ENCODE data around the gene RPTOR.
"Not testable (repeated sequence)": the region's sequence is repeated elsewhere in the genome, so short reads cannot be mapped to it uniquely, and the experiment has no call there.

RPTOR gene

DNA sequence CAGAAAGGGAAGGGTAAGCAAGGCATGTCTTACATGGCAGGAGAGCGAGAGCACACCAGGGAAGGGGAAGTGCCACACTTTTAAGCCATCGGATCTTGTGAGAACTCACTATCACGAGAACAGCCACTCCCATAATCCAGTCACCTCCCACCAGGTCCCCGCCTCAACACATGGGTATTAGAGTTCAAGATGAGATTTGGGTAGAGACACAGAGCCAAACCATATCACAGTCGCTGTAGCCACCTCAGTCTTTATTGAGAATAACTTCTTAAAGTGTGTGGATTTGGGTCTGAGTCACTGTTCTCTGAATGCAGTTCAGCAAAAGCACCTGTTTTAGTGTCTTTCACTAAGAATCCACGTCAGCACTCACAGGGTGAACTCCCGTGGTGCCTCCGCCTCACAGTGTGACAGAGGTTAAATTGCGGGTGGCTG lies 251.8 kb downstream of the RPTOR start:
- DNase-seq (ENCODE audit: low spot score), result no peak
- in situ Hi-C loops (cut with MboI; ENCODE audit: low pct_unique_long_range_greater_than_20kb, low sequenced_read_pairs, unreplicated experiment), result no loop called here
- TF ChIP-seq, protein P1, sequence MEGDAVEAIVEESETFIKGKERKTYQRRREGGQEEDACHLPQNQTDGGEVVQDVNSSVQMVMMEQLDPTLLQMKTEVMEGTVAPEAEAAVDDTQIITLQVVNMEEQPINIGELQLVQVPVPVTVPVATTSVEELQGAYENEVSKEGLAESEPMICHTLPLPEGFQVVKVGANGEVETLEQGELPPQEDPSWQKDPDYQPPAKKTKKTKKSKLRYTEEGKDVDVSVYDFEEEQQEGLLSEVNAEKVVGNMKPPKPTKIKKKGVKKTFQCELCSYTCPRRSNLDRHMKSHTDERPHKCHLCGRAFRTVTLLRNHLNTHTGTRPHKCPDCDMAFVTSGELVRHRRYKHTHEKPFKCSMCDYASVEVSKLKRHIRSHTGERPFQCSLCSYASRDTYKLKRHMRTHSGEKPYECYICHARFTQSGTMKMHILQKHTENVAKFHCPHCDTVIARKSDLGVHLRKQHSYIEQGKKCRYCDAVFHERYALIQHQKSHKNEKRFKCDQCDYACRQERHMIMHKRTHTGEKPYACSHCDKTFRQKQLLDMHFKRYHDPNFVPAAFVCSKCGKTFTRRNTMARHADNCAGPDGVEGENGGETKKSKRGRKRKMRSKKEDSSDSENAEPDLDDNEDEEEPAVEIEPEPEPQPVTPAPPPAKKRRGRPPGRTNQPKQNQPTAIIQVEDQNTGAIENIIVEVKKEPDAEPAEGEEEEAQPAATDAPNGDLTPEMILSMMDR (IDR thresholded peaks at IDR 0.05; ENCODE audit: extremely low read depth, insufficient read depth, missing control alignments), result no peak

DNA sequence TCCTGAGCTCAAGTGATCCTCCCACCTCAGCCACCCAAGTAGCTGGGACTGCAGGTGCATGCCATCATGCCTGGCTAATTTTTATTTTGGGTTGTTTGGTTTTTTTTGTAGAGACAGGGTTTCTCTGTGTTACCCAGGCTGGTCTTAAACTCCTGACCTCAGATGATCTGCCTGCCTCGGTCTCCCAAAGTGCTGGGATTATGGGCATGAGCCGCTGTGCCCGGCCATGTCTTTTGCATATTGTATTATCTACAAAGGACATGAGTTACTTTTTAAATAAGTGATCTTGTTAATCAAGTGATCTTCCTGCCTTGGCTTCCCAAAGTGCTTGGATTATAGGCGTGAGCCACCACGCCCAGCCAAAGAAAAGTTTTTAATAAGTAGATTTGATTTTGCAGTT lies 252.6 kb downstream of the RPTOR start:
- DNase-seq (ENCODE audit: low spot score); in situ Hi-C loops (cut with MboI; ENCODE audit: low pct_unique_long_range_greater_than_20kb, low sequenced_read_pairs, unreplicated experiment): not testable (repeated sequence)

DNA sequence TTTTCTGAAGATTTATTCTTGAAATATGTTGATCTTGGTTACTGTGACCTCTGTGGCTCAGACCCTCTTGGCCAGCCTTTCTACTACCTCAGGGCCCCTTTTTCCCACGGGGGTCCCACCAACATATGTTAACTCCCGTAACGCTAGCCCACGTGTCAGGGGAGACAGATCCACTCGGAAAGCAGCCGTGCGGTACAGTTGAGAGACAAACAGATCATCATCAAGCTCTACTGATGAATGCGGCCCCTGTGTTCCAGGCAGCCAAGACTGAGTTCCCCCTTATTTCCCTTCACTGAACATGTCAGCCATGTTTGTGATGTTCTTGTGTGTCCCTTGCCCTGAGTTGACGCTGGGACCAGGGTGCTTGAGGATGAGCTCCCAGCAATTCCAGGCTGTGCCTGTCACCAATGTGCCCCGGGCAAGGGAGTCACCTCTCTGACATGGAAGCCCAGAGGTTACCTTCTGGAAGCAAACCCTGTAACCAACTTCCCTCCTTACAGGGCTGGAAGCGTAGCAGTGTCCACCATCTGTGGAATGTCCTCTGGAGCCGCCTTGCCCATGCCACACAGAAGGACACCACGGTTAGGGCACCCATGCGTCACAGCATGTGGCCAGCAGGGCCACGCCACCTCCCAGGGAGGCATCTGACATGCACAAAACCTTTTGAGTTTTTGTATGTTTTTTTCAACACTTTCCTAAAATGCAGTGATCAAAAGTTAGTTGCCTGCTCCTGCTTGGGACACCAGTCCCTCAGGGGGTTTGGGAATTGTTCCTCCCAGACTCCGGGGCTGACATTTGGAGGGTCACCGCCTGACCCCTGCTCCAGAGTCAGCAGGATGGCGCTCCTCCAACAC lies 253.3 kb downstream of the RPTOR start:
- DNase-seq (ENCODE audit: low spot score), result no peak
- TF ChIP-seq, protein P1 (IDR thresholded peaks at IDR 0.05; ENCODE audit: extremely low read depth, insufficient read depth, missing control alignments), result no peak
- in situ Hi-C loops (cut with MboI; ENCODE audit: low pct_unique_long_range_greater_than_20kb, low sequenced_read_pairs, unreplicated experiment), result no loop called here

DNA sequence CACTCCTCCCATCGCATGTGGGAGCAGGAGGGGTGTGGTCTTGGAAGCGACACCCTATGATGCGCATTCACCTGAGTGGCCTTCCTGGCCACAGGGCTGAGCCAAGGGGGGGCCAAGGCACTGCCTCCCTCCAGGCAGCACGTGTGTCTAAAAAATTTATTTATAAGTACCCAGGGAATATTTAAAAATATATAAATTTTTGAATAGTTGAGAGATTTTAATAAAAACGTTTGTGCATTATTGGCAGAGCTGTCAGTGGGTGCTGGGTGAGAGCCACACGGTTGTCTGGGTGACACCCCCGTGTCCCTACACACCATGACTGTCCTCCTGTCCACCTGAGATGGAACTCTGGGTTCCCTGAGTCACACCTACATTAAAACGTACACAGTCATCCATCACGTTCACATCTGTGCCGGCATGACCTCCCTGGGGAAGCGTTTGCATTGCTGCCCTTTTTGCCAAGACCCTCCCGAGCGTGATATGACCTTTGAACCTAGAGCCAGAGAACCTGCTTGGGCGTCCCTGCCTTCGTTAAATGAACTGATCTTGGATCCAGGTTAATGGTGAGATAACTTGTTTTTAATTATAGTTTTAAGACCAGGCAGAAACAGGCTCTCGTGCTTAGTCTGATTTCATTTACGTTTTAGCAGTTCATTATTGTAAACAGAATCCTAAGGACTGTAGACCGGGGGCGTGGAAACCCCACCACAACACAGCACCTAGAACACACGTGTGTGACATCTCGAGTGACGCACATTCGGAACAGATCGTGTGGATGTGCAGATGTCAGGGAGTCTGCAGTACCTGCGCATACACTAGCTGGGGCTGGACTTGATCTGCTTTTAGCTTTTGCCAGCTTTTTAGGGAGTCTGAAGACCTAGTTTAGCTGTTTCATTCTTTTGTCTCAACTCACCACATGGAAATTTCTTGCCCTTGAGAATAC lies 254.2 kb downstream of the RPTOR start:
- TF ChIP-seq, protein P1 (IDR thresholded peaks at IDR 0.05; ENCODE audit: extremely low read depth, insufficient read depth, missing control alignments), result no peak
- in situ Hi-C loops (cut with MboI; ENCODE audit: low pct_unique_long_range_greater_than_20kb, low sequenced_read_pairs, unreplicated experiment), result no loop called here
- DNase-seq (ENCODE audit: low spot score), result no peak

DNA sequence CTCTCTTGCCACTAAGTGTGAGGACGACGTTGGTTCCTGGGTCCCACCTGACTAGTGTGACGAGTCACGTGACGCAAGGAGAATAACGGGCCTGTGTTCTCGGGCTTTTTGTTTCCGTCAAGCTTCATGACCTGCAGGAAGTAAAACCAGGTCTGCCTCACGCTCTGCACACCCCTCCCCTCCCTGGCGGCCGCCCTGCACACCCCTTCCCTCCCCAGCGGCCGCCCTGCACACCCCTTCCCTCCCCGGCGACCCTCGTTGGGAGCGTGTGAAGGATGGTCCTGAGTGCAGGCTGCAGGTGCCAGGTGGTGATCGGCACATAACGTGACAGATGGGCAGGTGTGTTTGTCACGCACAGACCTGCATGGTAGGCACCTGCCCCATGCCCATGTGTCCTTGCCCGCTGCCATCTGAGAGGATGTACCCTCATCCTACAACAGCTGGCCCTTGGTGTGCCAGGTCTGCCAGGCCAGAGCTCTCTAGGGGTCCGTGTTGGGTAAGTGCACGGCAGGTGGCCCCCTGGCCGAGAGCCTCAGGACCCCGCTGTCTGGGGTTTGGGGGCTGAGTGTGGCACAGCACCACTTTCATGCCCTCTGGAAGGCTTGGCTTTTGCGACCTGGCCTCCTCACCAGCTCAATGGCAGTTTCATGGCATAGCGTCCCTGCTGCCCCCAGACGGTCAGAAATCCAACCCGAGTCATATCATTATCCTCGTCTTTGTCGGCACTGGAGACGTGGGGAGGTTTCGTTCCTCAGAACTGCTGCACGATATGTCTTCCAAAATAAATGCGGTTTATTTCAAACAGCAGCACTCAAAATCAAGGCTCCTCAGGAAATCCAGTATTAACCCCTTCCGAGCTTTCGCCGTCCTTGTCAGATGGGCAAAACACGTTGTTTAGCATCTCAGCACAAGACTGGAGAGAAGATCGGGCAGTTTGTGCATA lies 255.2 kb downstream of the RPTOR start:
- TF ChIP-seq, protein P1 (IDR thresholded peaks at IDR 0.05; ENCODE audit: extremely low read depth, insufficient read depth, missing control alignments), result no peak
- in situ Hi-C loops (cut with MboI; ENCODE audit: low pct_unique_long_range_greater_than_20kb, low sequenced_read_pairs, unreplicated experiment), result no loop called here
- DNase-seq (ENCODE audit: low spot score), result no peak

DNA sequence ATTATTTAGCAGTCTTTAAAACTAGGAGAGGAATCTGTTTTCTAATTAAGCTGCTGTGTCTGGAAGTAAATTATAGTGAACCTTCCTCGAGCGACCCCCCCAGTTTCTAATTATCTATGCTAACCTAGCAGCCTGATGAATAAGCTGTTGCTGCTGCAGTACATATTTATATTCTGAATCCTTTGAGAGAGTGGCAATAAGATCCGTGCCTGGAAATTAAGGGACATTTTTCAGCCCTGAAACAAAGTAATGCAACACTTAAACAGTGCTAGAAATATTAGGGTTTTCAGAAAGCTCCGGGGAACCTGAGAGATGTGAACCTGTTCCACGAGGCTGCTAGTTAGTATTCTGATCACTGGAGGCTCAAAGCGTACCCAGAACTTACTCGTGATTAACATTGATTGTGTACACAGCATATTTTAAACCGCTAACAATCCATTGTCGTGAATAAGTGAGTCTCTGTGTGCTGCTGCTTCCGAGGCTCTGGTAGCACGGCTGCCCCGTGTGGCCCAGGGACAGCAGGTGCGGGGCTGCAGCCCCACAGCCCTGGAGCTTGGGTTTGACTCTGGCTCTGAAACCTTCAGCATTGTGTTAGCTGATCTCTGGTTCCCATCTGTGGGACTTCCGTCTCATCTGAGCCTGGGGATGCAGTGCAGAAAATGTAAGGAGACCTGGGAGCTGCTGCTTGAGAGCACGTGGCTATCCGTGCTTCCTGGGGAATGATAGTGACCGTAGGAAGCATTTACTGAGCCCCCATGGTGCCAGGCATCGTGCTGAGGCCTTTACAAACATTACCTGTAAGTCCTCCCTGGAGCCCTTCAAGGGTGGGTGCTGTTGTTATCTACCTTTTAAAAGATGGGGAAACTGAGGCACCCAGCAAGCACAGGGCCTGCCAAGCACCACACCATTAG lies 256.1 kb downstream of the RPTOR start:
- TF ChIP-seq, protein P1 (IDR thresholded peaks at IDR 0.05; ENCODE audit: extremely low read depth, insufficient read depth, missing control alignments), result no peak
- DNase-seq (ENCODE audit: low spot score), result no peak

More for the DNA sequence above, 256.1 kb downstream of the RPTOR start:
- in situ Hi-C loops (cut with MboI; ENCODE audit: low pct_unique_long_range_greater_than_20kb, low sequenced_read_pairs, unreplicated experiment), result no loop called here

Measured in GM13977 (cell line).